SKM-1 treated with dmso at 0.1 percent for 144 hours (cell line): ENCODE results near the gene PTPN4.
"Not testable (repeated sequence)": the region's sequence is repeated elsewhere in the genome, so short reads cannot be mapped to it uniquely, and the experiment has no call there.

ENCODE experiments used
- DNase-seq: peaks from one replicate; lab custom pipeline; 2025; ENCODE audit not compliant: unreplicated experiment; lab: John Stamatoyannopoulos, UW

PTPN4 gene

DNA sequence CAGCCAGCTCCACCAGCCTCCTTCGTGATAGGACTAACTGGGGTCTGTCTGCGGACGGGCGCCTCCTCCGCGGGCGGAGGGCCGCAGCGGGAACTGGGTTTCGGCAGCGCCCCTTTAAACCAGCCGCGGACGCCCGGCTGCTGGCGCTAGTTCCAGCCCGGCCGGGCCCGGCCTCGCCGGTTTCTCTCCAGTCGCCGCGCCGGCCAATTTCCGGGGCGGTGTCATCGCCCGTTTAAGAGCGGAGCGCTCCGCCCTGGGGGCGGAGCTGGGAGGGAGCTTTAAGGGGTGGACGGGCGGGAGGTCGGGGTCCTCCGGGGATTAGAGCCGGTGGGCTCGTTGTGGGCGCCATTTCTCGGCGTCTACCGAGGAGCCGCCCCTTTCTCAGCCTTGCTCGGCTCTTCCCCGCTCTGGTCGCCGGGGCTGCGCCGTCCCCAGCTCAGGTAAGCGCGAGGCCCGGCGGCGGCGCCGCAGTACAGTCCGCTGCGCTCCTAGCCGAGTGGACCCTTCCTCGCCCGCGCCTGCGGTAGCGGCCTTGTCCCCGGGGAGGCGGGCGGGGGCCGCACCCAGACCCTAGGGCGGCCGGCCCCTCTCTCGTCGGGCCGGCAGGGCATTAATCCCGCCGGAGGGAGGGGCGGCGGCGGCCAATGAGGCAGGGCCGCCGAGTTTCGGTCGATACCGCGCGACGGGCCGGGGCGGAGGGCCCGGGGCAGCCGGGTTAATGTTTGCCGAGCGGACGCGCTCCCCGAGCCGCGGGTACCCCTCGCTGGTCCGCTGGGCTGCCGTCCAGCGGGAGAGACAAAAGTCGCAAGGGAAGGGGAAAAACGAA is 253.3 kb downstream of the PTPN4 start, which contains the start of gene EPB41L5:
Gene EPB41L5, plus strand, starts transcription at position 307 of the 826 bp plus-strand sequence. CDS start 6,008 bp downstream, outside the sequence.
- peak; percentile 66 for DNase-seq

GRCh38 chr2:120013597-120014223 is 254.0 kb downstream of the PTPN4 start:
- DNase-seq = no peak

DNA sequence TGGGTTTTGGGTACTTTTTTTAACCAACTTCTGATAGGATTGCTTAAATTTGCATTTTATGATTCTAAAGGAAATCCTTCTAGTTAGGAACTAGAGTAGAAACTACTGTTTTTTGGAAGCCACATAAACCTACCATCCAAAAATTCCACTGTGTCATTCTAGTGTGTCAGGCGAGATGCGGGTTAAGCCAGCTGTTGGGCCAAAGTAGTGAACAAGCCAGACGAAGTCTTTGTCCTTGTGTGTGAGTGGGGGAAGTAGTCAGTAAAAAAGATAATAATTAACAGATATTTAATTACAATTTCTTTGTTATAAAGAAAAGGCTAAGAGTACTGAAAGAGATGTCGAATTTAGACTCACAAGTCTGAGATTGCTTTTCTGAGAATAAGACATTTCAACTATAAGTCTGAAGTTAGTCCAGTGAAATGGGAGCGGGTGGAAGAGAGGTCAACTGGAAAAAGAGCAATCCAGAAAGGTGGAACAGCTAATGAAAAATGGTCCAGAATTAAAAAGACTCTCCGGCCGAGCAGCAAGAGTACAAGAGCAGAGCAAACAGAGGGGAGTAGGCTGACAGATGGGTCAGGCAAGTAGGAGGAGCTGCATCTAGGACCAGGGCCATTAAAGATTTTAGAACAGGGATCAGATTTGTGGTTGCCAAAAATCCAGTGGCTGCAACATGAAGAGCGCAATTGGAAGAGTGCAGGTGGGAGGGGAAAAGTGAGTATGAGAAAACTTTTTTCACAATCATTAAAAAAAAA is 254.7 kb downstream of the PTPN4 start:
- no peak for DNase-seq

- no peak for DNase-seq
Measured at GRCh38 chr2:120016800-120017199, 257.1 kb downstream of the PTPN4 start.

DNA sequence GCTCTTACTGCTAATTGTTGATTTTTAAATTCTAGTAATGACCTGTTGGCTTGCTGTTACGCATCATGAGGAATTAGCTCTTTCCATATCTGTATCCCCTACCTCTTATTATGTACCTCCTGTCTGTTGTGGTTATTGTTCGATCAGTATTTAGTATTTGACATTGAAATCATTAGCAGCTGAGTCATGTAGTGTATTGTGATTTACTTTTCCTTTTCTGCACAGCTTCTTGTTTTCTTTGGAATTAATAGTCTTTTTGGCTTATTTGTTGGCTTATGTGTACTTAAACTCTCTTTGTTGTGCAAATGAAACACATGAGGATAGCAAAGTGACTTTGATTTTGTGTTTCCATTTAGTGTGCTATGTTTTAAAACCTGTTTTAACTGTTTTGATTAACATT is 257.5 kb downstream of the PTPN4 start:
- DNase-seq = no peak

- DNase-seq = no peak
Measured at GRCh38 chr2:120018549-120018948, 258.8 kb downstream of the PTPN4 start.

GRCh38 chr2:120020554-120020953 is 260.8 kb downstream of the PTPN4 start:
- no peak for DNase-seq

- DNase-seq = not testable (repeated sequence)
Measured at GRCh38 chr2:120022505-120022904, 262.8 kb downstream of the PTPN4 start.

DNA sequence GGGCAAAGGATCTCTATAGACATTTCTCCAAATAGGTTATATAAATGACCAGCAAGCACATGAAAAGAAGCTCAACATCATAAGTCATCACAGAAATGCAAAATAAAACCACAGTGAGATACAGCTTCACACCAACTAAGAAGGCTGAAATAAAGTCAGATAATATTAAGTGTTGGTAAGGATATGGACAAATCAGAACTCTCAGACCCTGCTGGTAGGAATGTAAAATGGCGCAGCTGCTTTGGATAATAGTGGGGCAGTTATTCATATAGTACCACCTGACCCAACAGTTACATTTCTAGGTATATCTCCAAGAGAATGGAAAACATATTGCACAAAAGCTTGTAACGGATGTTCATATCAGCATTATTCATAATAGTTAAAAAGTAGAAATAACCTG is 267.2 kb downstream of the PTPN4 start:
- DNase-seq = no peak

- DNase-seq = no peak
Measured at GRCh38 chr2:120028795-120029194, 269.1 kb downstream of the PTPN4 start.

DNA sequence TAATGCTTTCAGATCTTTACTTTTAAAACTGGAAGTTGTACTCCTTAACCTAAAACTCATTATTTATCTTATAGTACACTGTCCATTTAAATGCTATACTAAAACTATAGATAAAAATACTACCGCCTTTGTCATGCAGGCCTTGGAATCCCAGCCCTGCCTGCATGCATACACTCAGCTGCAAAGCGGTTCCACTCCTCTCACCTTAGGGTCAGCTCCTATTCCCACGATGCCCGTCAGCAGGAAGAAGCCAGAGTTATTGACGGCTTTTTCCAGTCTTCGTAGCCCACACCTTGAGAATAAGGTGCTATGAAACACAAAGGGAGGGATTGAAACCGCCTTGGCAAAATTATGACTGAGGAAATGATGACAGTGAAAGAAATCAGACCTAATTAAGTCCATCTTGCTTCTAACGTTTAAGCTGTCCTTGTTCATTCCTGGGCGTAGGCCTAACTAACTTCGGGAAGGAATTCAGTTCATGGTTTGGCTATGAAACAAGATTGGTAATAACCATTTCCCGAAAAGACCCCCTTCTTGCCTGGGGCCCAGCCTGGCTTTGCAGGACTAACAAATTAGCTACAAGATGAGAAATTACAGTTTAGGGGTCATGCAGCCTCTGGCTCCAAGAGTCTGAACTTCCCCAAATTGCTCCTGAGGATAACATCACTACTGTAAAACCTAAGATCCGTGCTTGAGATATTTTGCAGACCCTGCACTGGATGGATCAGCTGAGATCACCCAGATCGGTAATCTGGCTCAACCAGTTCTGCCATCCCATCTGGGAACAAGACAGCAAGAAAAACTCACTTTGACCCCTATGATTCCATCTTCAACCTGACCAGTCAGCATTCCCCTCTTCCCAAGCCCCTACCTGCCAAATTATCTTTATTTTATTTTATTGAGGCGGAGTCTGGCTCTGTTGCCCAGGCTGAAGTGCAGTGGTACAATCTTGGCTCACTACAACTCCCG is 270.2 kb downstream of the PTPN4 start:
- no peak for DNase-seq

DNA sequence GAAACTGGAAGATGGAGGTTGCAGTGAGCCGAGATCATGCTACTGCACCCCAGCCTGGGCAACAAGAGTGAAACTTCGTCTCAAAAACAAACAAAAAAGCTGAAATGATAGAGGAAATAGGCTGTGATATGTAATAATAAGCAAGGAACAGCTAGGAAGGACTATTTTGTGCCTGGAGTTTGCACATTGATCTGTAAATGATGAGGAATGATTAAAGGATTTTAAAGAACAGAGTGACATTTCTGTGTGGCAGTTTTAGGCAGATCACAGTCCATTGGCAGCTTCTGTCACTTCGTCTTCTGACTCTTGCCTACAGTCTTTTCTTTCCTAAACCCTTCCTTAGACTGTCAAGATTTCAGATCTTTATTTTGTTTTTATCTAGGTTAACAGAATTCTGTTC is 272.6 kb downstream of the PTPN4 start:
- DNase-seq = no peak
